Mucosa of descending colon (tissue), 3 donors: ENCODE measurements around the gene MAP4. TPM values are rescaled to one million over a fixed set of nuclear protein-coding genes. Genes with fewer than 3 reads are reported as not detected.

Source experiments
- ATAC-seq: fragments of 200-7000 bp; cut with Tn5 transposase; one replicate; pipeline ENCODE4 v1.9.1; 2020; ENCODE audit warnings: mild to moderate bottlenecking, moderate library complexity
- DNase-seq, 3 donors: peaks; one replicate each; pipeline ENCODE4 v3.0.0-alpha.2; 2020
- H3K36me3 ChIP-seq: fragments of 200-600 bp; one replicate; pipeline ENCODE4 v1.8.0; 2021; ENCODE audit warnings: low read depth, mild to moderate bottlenecking
- H3K4me1 ChIP-seq: fragments of 200-600 bp; one replicate; pipeline ENCODE4 v1.8.0; 2021; ENCODE audit warnings: low read depth, mild to moderate bottlenecking
- H3K4me3 ChIP-seq: fragments of 200-600 bp; one replicate; pipeline ENCODE4 v1.8.0; 2021; ENCODE audit warnings: mild to moderate bottlenecking
- H3K9me3 ChIP-seq: fragments of 200-600 bp; one replicate; pipeline ENCODE4 v1.8.0; 2021; ENCODE audit warnings: mild to moderate bottlenecking
- intact Hi-C, 2 donors: fragments of 100-400 bp; cut with DNase I in 1 of 2; cut with micrococcal nuclease in 1 of 2; formaldehyde crosslinking; loops; one replicate each; pipeline versions ENCODE4 v1.11.0 to v1.11.1; 2022; cut with DNase I, micrococcal nuclease
- total RNA-seq, 3 donors: library from RNA; stranded (reverse); fragmentation: NEBNext Ultra II Directional in 2 of 3; extraction: Animal tissue kit (Norgen Biotek cat#: 25700) in 2 of 3; gene quantifications; one replicate each; pipeline versions ENCODE4 v1.2.1 to v1.2.4, GENCODE V29; 2021 to 2023
- TF ChIP-seq, protein P1 (sequence below): fragments of 200-600 bp; IDR thresholded peaks from one replicate; pipeline ENCODE4 v1.8.0; 2022; ENCODE audit warnings: antibody characterized with exemption, mild to moderate bottlenecking
- donor health status: DM: no; HTN: no; CAD: no; lungs with moderate emphysema.
- donor health status: DM: no; HTN: no; CAD: no.
- donor health status: DM: no; HTN: yes; CAD: no.

MAP4 gene
- total RNA-seq, 3 donors from 2014 or later, result 104 to 316 (median 109) TPM

DNA sequence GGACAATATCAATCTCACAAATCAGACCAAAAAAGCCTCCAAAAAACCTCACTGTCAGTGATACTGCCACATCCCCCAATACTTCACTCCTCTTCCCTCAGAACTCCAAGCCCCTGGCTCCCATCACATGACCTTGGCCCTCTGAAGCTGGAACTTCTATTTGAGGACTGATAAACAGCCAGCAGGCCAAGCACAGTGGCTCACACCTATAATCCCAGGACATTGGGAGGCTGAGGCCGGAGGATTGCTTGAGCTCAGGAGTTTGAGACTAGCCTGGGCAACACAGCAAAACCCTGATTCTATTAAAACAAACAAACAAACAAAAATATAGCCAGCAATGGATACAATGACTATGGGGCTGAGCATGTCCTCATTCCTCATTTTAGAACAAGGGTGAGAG lies 55.2 kb downstream of the MAP4 start:
- Histone ChIP-seq H3K9me3 (no peaks in the 10 kb centered on the region), H3K4me3 (no peak overlapping the region), H3K4me1 (peaks cover 6% of the 10 kb centered on the region), H3K36me3 (no peaks in the 10 kb centered on the region)
- ATAC-seq (no peak), DNase-seq (no peak)
- intact Hi-C loops, result loop anchor here in 1 of 2 donors (5.0 kb wide), 1 partner anchor 404 kb away; no protein-coding TSS in a partner anchor
- TF ChIP-seq, protein P1, sequence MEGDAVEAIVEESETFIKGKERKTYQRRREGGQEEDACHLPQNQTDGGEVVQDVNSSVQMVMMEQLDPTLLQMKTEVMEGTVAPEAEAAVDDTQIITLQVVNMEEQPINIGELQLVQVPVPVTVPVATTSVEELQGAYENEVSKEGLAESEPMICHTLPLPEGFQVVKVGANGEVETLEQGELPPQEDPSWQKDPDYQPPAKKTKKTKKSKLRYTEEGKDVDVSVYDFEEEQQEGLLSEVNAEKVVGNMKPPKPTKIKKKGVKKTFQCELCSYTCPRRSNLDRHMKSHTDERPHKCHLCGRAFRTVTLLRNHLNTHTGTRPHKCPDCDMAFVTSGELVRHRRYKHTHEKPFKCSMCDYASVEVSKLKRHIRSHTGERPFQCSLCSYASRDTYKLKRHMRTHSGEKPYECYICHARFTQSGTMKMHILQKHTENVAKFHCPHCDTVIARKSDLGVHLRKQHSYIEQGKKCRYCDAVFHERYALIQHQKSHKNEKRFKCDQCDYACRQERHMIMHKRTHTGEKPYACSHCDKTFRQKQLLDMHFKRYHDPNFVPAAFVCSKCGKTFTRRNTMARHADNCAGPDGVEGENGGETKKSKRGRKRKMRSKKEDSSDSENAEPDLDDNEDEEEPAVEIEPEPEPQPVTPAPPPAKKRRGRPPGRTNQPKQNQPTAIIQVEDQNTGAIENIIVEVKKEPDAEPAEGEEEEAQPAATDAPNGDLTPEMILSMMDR, result no peak

DNA sequence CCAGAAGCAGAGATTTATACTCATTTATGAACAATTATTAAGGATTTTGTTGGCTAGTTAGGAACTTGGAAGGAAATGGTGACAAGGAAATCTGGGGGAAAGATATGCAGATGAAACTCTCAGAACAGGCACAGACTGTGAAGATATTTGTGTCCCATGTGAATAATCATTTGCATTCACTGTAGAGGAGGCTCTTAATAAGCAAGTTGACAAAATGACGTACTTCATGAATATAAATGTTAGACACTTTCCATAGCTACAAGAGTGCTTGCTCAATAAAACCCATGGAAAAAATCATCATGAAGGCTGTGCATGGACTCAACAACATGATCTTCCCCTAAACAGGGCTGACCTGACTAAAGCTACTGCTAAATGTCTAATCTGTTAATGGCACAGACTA lies 59.7 kb downstream of the MAP4 start:
- TF ChIP-seq, protein P1, result no peak
- DNase-seq (no peak), ATAC-seq (no peak)
- H3K9me3 ChIP-seq, result no peaks in the 10 kb centered on the region
- H3K36me3 ChIP-seq, result no peaks in the 10 kb centered on the region
- H3K4me1 ChIP-seq, result peaks cover under 1% of the 10 kb centered on the region
- intact Hi-C loops, result no loop called here
- H3K4me3 ChIP-seq, result no peak overlapping the region

DNA sequence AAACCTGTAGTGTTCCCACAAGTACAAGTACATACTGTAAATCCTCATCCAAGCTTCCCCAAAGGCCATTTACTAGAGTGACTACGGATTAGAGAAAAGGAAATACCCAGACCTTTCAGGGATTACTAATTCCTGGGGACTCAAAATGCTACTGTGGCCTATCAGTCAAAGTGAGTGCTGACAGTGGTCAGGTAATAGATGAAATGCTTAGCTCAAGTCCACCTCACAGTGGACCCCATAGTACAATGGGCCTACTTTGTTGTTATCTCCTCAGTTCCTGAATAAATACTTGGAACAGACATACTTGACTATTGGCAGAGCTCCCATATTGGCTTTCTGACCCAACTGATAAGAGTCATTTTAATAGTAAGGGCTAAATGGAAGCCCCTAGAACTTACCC lies 61.6 kb downstream of the MAP4 start:
- H3K9me3 ChIP-seq, result no peaks in the 10 kb centered on the region
- TF ChIP-seq, protein P1, result no peak
- H3K36me3 ChIP-seq, result no peaks in the 10 kb centered on the region
- ATAC-seq (no peak), DNase-seq (no peak)
- H3K4me3 ChIP-seq, result no peak overlapping the region
- intact Hi-C loops, result no loop called here
- no peaks in the 10 kb centered on the region for H3K4me1 ChIP-seq

DNA sequence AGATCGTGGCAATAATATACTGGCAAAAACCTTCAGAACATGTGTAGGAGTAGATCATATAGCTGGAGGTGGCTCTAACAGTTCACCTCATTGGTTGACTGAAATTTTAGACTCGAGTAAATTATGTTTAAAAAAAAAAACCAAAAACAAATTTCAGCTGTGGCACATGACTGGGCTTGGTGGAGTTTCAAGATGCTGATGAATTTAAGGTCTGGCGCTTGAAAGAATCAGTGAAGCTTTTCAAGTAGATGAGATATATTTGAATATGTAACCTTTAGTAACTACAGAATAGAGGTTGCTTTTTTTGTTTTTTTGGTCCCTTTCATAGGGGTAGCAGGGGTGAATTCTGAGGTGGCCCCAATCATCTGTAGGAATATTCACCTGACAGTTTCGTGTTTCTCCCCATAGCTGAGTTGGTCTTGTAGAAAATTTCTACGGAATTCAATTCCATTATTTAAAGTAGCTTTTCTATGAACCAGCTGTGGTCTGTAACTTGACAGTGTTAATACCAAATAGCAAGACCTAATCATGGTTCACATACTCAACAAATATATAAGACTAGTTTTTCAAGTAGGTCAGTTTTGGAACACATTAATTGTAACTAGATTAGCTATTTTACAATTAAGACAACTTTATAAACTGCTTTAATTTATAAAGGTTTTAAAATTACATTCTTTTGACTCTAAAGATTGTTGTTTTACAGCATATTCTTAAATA lies 65.6 kb downstream of the MAP4 start:
- Histone ChIP-seq H3K4me1 (no peaks in the 10 kb centered on the region), H3K36me3 (no peaks in the 10 kb centered on the region), H3K4me3 (no peak overlapping the region), H3K9me3 (no peaks in the 10 kb centered on the region)
- no peak for DNase-seq
- TF ChIP-seq, protein P1, result no peak
- ATAC-seq, result no peak
- intact Hi-C loops, result no loop called here

DNA sequence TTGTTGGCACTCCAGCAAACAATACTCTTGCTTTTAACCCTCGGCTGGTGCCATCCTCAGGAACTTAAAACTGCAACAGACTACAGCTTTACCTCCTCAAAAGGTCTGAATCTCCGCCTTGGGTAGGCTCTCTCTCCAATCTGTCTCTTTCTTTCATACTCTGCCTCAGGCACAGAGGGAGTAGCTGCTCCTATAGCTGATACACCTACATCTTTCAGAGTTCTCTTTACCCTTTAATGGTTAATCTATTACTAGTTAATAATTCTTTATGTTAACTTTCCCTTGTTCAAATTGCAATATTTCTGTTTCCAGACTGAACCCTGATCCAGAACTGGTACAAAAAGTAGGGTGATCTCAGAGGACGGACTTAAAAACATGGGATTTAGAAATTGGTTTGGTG lies 66.2 kb downstream of the MAP4 start:
- H3K4me3 ChIP-seq, result no peak overlapping the region
- H3K4me1 ChIP-seq, result no peaks in the 10 kb centered on the region
- H3K36me3 ChIP-seq, result no peaks in the 10 kb centered on the region
- no peak for DNase-seq
- no peaks in the 10 kb centered on the region for H3K9me3 ChIP-seq
- ATAC-seq, result no peak
- TF ChIP-seq, protein P1, result no peak
- intact Hi-C loops, result no loop called here
